HEK293 (cell line): ENCODE data around the gene YIPF2.
A peak's percentile ranks its signal among the peaks of the same experiment; 100 is the strongest.

ENCODE experiments used
- BCL11B ChIP-seq: fragments of 450-650 bp; formaldehyde crosslinking; IDR thresholded peaks from 2 replicates; pipeline ENCODE4 v1.5.1; 2016; ENCODE audit warnings: low read depth, missing biosample characterization, missing genetic modification characterization
- IKZF3 ChIP-seq: fragments of 450-650 bp; IDR thresholded peaks from 2 replicates; pipeline ENCODE4 v1.5.0; 2018; ENCODE audit warnings: missing biosample characterization, mild to moderate bottlenecking, missing genetic modification characterization, moderate library complexity
- KLF9 ChIP-seq: fragments of 450-650 bp; formaldehyde crosslinking; IDR thresholded peaks from 2 replicates; pipeline ENCODE4 v1.5.1; 2016; ENCODE audit warnings: missing biosample characterization, missing genetic modification characterization, low read depth
- MYNN ChIP-seq: fragments of 450-650 bp; formaldehyde crosslinking; IDR thresholded peaks from 2 replicates; pipeline ENCODE4 v1.5.1; 2016; ENCODE audit warnings: missing biosample characterization, missing genetic modification characterization, borderline replicate concordance
- SP2 ChIP-seq: fragments of 450-650 bp; formaldehyde crosslinking; IDR thresholded peaks from 2 replicates; pipeline ENCODE4 v1.5.1; 2016; ENCODE audit warnings: missing biosample characterization, missing genetic modification characterization
- ZBTB7A ChIP-seq: fragments of 450-650 bp; formaldehyde crosslinking; IDR thresholded peaks from 2 replicates; pipeline ENCODE4 v1.5.1; 2016; ENCODE audit warnings: low read depth, missing biosample characterization, missing genetic modification characterization
- ZBTB8A ChIP-seq: fragments of 450-650 bp; formaldehyde crosslinking; IDR thresholded peaks from 2 replicates; pipeline ENCODE4 v1.5.1; 2016; ENCODE audit warnings: missing biosample characterization, missing genetic modification characterization
- ZFP37 ChIP-seq: fragments of 450-650 bp; formaldehyde crosslinking; IDR thresholded peaks from 2 replicates; pipeline ENCODE4 v1.5.1; 2016; ENCODE audit warnings: missing biosample characterization, missing genetic modification characterization
- ZFP41 ChIP-seq: fragments of 450-650 bp; formaldehyde crosslinking; IDR thresholded peaks from 2 replicates; pipeline ENCODE4 v1.5.1; 2016; ENCODE audit warnings: missing biosample characterization, missing genetic modification characterization, borderline replicate concordance
- ZNF138 ChIP-seq: fragments of 450-650 bp; formaldehyde crosslinking; IDR thresholded peaks from 2 replicates; pipeline ENCODE4 v1.5.1; 2016; ENCODE audit warnings: missing biosample characterization, missing genetic modification characterization, borderline replicate concordance
- ZNF140 ChIP-seq: fragments of 450-650 bp; formaldehyde crosslinking; IDR thresholded peaks from 2 replicates; pipeline ENCODE4 v1.5.1; 2016; ENCODE audit warnings: missing biosample characterization, missing genetic modification characterization
- ZNF16 ChIP-seq: fragments of 450-650 bp; formaldehyde crosslinking; IDR thresholded peaks from 2 replicates; pipeline ENCODE4 v1.5.1; 2016; ENCODE audit warnings: low read depth, missing biosample characterization, missing genetic modification characterization
- ZNF2 ChIP-seq: fragments of 450-650 bp; formaldehyde crosslinking; IDR thresholded peaks from 2 replicates; pipeline ENCODE4 v1.5.1; 2016; ENCODE audit warnings: missing biosample characterization, missing genetic modification characterization
- ZNF221 ChIP-seq: fragments of 450-650 bp; formaldehyde crosslinking; IDR thresholded peaks from 2 replicates; pipeline ENCODE4 v1.5.1; 2017; ENCODE audit warnings: missing biosample characterization, missing genetic modification characterization, borderline replicate concordance
- ZNF239 ChIP-seq: fragments of 450-650 bp; formaldehyde crosslinking; IDR thresholded peaks from 2 replicates; pipeline ENCODE4 v1.5.1; 2016; ENCODE audit warnings: missing biosample characterization, missing genetic modification characterization
- ZNF274 ChIP-seq, 2 experiments: fragments of 200-500 bp in 1 of 2; fragments of 450-650 bp in 1 of 2; sonication (Bioruptor generic) in 1 of 2; formaldehyde crosslinking in 1 of 2; IDR thresholded peaks; 2 replicates each; pipeline versions ENCODE4 v1.5.1 to v1.6.1; 2014 to 2016; ENCODE audit warnings: borderline replicate concordance in 1 of 2, inconsistent platforms in 1 of 2, low read length in 1 of 2, missing biosample characterization in 1 of 2, missing genetic modification characterization in 1 of 2
- ZNF391 ChIP-seq: fragments of 450-650 bp; formaldehyde crosslinking; IDR thresholded peaks from 2 replicates; pipeline ENCODE4 v1.5.1; 2016; ENCODE audit warnings: low read depth, missing biosample characterization, missing genetic modification characterization, borderline replicate concordance
- ZNF549 ChIP-seq: fragments of 450-650 bp; IDR thresholded peaks from 2 replicates; pipeline ENCODE4 v1.5.1; 2018; ENCODE audit warnings: missing biosample characterization, missing genetic modification characterization, mild to moderate bottlenecking, inconsistent platforms, moderate library complexity
- ZNF555 ChIP-seq: fragments of 450-650 bp; formaldehyde crosslinking; conservative IDR thresholded peaks from 2 replicates; pipeline ENCODE4 v1.5.1; 2017; ENCODE audit warnings: missing biosample characterization, mild to moderate bottlenecking, missing genetic modification characterization, inconsistent platforms
- ZNF600 ChIP-seq: fragments of 450-650 bp; formaldehyde crosslinking; IDR thresholded peaks from 2 replicates; pipeline ENCODE4 v1.5.1; 2016; ENCODE audit warnings: missing biosample characterization, missing genetic modification characterization
- ZNF610 ChIP-seq: fragments of 450-650 bp; formaldehyde crosslinking; IDR thresholded peaks from 2 replicates; pipeline ENCODE4 v1.5.1; 2016; ENCODE audit warnings: missing biosample characterization, missing genetic modification characterization, borderline replicate concordance
- ZNF747 ChIP-seq: fragments of 450-650 bp; formaldehyde crosslinking; IDR thresholded peaks from 2 replicates; pipeline ENCODE4 v1.5.1; 2016; ENCODE audit warnings: missing biosample characterization, missing genetic modification characterization
- ZNF768 ChIP-seq: fragments of 450-650 bp; formaldehyde crosslinking; IDR thresholded peaks from 2 replicates; pipeline ENCODE4 v1.5.1; 2018; ENCODE audit warnings: missing biosample characterization, mild to moderate bottlenecking, missing genetic modification characterization
- ZNF785 ChIP-seq: fragments of 450-650 bp; formaldehyde crosslinking; IDR thresholded peaks from 2 replicates; pipeline ENCODE4 v1.5.1; 2016; ENCODE audit warnings: missing biosample characterization, missing genetic modification characterization
- ZNF843 ChIP-seq: fragments of 450-650 bp; formaldehyde crosslinking; IDR thresholded peaks from 2 replicates; pipeline ENCODE4 v1.5.1; 2016; ENCODE audit warnings: missing biosample characterization, missing genetic modification characterization
- TF ChIP-seq, protein P1 (sequence below): fragments of 450-650 bp; formaldehyde crosslinking; IDR thresholded peaks from 2 replicates; pipeline ENCODE4 v1.5.0; 2017; ENCODE audit warnings: missing biosample characterization, missing genetic modification characterization, borderline replicate concordance
- TF ChIP-seq, protein P2 (sequence below): fragments of 450-650 bp; formaldehyde crosslinking; IDR thresholded peaks from 2 replicates; pipeline ENCODE4 v1.5.1; 2016; ENCODE audit warnings: missing biosample characterization, missing genetic modification characterization
- TF ChIP-seq, protein P3 (sequence below): fragments of 450-650 bp; formaldehyde crosslinking; IDR thresholded peaks from 2 replicates; pipeline ENCODE4 v1.5.1; 2016; ENCODE audit warnings: missing biosample characterization, missing genetic modification characterization
- TF ChIP-seq, protein P4 (sequence below): fragments of 450-650 bp; formaldehyde crosslinking; IDR thresholded peaks from 2 replicates; pipeline ENCODE4 v1.5.1; 2016; ENCODE audit warnings: missing biosample characterization, missing genetic modification characterization
- TF ChIP-seq, protein P5 (sequence below): fragments of 450-650 bp; formaldehyde crosslinking; IDR thresholded peaks from 2 replicates; pipeline ENCODE4 v1.5.1; 2016; ENCODE audit warnings: missing biosample characterization, missing genetic modification characterization
- TF ChIP-seq, protein P6 (sequence below): fragments of 450-650 bp; formaldehyde crosslinking; IDR thresholded peaks from 2 replicates; pipeline ENCODE4 v1.5.1; 2017; ENCODE audit warnings: missing biosample characterization, missing genetic modification characterization

Gene YIPF2

DNA sequence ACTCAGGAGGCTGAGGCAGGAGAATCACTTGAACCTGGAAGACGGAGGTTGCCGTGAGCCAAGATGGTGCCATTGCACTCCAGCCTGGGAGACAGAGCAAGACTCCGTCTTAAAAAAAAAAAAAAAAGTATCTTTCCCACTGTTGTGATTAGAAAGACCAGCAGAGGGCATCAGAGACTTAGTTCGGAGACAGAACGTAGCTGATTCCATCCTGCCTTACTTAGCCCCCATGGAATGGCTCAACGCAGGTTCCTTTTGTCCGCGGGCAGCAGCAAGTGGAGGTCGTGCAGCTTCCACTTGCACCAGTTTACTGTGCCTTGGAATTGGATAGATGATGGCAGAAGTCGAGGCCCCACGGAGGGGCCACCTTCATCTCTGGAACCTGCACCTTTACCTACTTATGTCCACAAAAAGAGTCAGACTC lies 8.2 kb upstream of the YIPF2 start (continued):
- TF ChIP-seq ZBTB8A (tag by site-specific recombination) (no peak; the same call in 1 of the 2 replicates), SP2 (tag by site-specific recombination) (no peak), IKZF3 (tag by site-specific recombination) (no peak), ZNF16 (no peak), ZNF600 (tag by site-specific recombination) (peak; percentile 90), BCL11B (tag by site-specific recombination) (no peak), ZNF239 (no peak), KLF9 (no peak), ZNF138 (no peak), ZNF140 (no peak), ZNF555 (tag by site-specific recombination) (no peak), ZBTB7A (tag by site-specific recombination) (no peak), MYNN (tag by site-specific recombination) (no peak), ZNF843 (tag by site-specific recombination) (no peak), ZFP41 (tag by site-specific recombination) (no peak), ZNF549 (no peak), ZNF747 (tag by site-specific recombination) (no peak), ZNF610 (peak; percentile 64; the same call in 1 of the 2 replicates), ZNF2 (tag by site-specific recombination) (peak; percentile 85), ZNF274 (IDR thresholded peaks at IDR 0.05; ENCODE audit: low read length) (no peak), ZNF274 (tag by site-specific recombination; IDR thresholded peaks at IDR 0.05; ENCODE audit: borderline replicate concordance) (no peak), ZFP37 (tag by site-specific recombination) (no peak), ZNF785 (tag by site-specific recombination) (no peak), ZNF391 (tag by site-specific recombination) (peak; percentile 41; the same call in 1 of the 2 replicates), ZNF768 (tag by site-specific recombination) (no peak), ZNF221 (tag by site-specific recombination) (no peak)
- TF ChIP-seq, protein P1, sequence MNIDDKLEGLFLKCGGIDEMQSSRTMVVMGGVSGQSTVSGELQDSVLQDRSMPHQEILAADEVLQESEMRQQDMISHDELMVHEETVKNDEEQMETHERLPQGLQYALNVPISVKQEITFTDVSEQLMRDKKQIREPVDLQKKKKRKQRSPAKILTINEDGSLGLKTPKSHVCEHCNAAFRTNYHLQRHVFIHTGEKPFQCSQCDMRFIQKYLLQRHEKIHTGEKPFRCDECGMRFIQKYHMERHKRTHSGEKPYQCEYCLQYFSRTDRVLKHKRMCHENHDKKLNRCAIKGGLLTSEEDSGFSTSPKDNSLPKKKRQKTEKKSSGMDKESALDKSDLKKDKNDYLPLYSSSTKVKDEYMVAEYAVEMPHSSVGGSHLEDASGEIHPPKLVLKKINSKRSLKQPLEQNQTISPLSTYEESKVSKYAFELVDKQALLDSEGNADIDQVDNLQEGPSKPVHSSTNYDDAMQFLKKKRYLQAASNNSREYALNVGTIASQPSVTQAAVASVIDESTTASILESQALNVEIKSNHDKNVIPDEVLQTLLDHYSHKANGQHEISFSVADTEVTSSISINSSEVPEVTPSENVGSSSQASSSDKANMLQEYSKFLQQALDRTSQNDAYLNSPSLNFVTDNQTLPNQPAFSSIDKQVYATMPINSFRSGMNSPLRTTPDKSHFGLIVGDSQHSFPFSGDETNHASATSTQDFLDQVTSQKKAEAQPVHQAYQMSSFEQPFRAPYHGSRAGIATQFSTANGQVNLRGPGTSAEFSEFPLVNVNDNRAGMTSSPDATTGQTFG (tag by site-specific recombination) = no peak
- TF ChIP-seq, protein P2, sequence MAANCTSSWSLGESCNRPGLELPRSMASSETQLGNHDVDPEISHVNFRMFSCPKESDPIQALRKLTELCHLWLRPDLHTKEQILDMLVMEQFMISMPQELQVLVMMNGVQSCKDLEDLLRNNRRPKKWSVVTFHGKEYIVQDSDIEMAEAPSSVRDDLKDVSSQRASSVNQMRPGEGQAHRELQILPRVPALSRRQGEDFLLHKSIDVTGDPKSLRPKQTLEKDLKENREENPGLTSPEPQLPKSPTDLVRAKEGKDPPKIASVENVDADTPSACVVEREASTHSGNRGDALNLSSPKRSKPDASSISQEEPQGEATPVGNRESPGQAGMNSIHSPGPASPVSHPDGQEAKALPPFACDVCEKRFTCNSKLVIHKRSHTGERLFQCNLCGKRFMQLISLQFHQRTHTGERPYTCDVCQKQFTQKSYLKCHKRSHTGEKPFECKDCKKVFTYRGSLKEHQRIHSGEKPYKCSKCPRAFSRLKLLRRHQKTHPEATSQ = no peak
- TF ChIP-seq, protein P3, sequence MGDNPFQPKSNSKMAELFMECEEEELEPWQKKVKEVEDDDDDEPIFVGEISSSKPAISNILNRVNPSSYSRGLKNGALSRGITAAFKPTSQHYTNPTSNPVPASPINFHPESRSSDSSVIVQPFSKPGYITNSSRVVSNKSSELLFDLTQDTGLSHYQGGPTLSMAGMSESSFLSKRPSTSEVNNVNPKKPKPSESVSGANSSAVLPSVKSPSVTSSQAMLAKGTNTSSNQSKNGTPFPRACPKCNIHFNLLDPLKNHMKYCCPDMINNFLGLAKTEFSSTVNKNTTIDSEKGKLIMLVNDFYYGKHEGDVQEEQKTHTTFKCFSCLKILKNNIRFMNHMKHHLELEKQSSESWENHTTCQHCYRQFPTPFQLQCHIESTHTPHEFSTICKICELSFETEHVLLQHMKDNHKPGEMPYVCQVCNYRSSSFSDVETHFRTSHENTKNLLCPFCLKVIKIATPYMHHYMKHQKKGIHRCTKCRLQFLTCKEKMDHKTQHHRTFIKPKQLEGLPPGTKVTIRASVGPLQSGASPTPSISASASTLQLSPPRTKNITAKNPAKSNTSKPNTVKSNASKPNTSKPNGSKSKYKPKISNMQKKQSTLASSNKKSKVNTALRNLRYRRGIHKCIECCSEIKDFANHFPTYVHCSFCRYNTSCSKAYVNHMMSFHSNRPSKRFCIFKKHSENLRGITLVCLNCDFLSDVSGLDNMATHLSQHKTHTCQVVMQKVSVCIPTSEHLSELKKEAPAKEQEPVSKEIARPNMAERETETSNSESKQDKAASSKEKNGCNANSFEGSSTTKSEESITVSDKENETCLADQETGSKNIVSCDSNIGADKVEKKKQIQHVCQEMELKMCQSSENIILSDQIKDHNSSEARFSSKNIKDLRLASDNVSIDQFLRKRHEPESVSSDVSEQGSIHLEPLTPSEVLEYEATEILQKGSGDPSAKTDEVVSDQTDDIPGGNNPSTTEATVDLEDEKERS = no peak
- TF ChIP-seq, protein P4, sequence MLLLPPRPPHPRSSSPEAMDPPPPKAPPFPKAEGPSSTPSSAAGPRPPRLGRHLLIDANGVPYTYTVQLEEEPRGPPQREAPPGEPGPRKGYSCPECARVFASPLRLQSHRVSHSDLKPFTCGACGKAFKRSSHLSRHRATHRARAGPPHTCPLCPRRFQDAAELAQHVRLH = no peak
- TF ChIP-seq, protein P5, sequence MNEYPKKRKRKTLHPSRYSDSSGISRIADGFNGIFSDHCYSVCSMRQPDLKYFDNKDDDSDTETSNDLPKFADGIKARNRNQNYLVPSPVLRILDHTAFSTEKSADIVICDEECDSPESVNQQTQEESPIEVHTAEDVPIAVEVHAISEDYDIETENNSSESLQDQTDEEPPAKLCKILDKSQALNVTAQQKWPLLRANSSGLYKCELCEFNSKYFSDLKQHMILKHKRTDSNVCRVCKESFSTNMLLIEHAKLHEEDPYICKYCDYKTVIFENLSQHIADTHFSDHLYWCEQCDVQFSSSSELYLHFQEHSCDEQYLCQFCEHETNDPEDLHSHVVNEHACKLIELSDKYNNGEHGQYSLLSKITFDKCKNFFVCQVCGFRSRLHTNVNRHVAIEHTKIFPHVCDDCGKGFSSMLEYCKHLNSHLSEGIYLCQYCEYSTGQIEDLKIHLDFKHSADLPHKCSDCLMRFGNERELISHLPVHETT (tag by site-specific recombination) = 0 out of 2 replicates have a peak, but pooled peaks have one; percentile 18
- TF ChIP-seq, protein P6, sequence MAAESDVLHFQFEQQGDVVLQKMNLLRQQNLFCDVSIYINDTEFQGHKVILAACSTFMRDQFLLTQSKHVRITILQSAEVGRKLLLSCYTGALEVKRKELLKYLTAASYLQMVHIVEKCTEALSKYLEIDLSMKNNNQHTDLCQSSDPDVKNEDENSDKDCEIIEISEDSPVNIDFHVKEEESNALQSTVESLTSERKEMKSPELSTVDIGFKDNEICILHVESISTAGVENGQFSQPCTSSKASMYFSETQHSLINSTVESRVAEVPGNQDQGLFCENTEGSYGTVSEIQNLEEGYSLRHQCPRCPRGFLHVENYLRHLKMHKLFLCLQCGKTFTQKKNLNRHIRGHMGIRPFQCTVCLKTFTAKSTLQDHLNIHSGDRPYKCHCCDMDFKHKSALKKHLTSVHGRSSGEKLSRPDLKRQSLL (tag by site-specific recombination) = no peak
